ENCODE results near the gene GLRX3.

DNA sequence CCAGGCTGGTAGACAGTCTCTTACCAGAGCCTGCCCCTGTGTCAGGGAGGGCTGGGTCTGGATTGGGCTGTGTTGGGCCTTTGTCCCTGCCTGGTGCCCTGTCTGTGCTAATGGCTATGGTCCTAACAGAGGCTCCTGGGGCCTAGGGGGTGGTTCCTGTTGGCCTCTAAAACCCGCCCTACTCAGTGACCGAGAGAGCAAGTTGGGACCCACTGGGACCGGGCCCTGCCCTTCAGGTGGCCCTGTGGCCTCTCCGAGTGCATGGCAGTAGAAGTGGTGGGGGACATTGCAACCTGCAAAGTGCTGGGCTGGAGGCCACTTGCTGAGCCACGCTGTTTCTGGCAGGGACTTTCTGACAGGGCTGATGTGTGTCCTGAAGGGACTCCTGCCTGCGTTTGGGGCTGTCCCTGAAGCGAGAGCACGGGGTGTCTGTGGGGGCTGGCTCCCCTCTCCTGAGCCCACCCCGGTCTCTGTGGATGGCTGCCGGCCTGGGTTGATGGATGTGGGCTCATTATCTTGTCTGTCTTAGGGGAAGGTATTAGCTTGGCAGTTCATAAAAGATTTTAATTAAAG is 56.2 kb downstream of the GLRX3 start:
- TF ChIP-seq, protein P1, sequence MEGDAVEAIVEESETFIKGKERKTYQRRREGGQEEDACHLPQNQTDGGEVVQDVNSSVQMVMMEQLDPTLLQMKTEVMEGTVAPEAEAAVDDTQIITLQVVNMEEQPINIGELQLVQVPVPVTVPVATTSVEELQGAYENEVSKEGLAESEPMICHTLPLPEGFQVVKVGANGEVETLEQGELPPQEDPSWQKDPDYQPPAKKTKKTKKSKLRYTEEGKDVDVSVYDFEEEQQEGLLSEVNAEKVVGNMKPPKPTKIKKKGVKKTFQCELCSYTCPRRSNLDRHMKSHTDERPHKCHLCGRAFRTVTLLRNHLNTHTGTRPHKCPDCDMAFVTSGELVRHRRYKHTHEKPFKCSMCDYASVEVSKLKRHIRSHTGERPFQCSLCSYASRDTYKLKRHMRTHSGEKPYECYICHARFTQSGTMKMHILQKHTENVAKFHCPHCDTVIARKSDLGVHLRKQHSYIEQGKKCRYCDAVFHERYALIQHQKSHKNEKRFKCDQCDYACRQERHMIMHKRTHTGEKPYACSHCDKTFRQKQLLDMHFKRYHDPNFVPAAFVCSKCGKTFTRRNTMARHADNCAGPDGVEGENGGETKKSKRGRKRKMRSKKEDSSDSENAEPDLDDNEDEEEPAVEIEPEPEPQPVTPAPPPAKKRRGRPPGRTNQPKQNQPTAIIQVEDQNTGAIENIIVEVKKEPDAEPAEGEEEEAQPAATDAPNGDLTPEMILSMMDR (IDR thresholded peaks at IDR 0.05), result no peak
- TF ChIP-seq POLR2A (IDR thresholded peaks at IDR 0.05), result no peak

Data from vagina (tissue), 2 donors.